Spleen (tissue), 13 donors: ENCODE results near the gene RAB15. TPM values are rescaled to one million over a fixed set of nuclear protein-coding genes. Genes with fewer than 3 reads are reported as not detected.

Source experiments
- DNase-seq: peaks from one replicate; pipeline ENCODE4 v3.0.0-alpha.2; 2020
- H3K27ac ChIP-seq, 8 donors: fragments of 200-600 bp; sonication (generic) in 7 of 8; 1 replicate in 4 of 8; 2 replicates in 4 of 8; pipeline versions ENCODE4 v1.5.0 to v1.8.0; 2016 to 2021; ENCODE audit warnings: inconsistent platforms in 4 of 8, mild to moderate bottlenecking in 4 of 8, moderate library complexity in 1 of 8
- H3K27me3 ChIP-seq, 7 donors: fragments of 200-600 bp; sonication (generic) in 6 of 7; replicated peaks in 1 of 7; 1 replicate in 4 of 7; 2 replicates in 3 of 7; pipeline versions ENCODE4 v1.5.0 to v1.8.0; 2016 to 2021; ENCODE audit warnings: inconsistent platforms in 3 of 7, mild to moderate bottlenecking in 1 of 7
- H3K36me3 ChIP-seq, 6 donors: fragments of 200-600 bp; sonication (generic) in 5 of 6; 1 replicate in 4 of 6; 2 replicates in 2 of 6; pipeline versions ENCODE4 v1.5.0 to v1.8.0; 2016 to 2021; ENCODE audit warnings: inconsistent platforms in 2 of 6
- H3K4me1 ChIP-seq, 6 donors: fragments of 200-600 bp; sonication (generic) in 5 of 6; 1 replicate in 3 of 6; 2 replicates in 3 of 6; pipeline versions ENCODE4 v1.5.0 to v1.8.0; 2016 to 2021; ENCODE audit warnings: inconsistent platforms in 3 of 6
- H3K4me3 ChIP-seq, 8 donors: fragments of 200-600 bp; sonication (generic) in 7 of 8; 1 replicate in 4 of 8; 2 replicates in 4 of 8; pipeline versions ENCODE4 v1.5.0 to v1.8.0; 2016 to 2021; ENCODE audit warnings: inconsistent platforms in 4 of 8, mild to moderate bottlenecking in 4 of 8, moderate library complexity in 2 of 8
- H3K9me3 ChIP-seq, 8 donors: fragments of 200-600 bp; sonication (generic) in 7 of 8; 1 replicate in 4 of 8; 2 replicates in 4 of 8; pipeline versions ENCODE4 v1.5.0 to v1.8.0; 2016 to 2021; ENCODE audit warnings: inconsistent platforms in 4 of 8
- POLR2A ChIP-seq, 3 donors: fragments of 450-650 bp; IDR thresholded peaks; one replicate each; pipeline ENCODE4 v1.5.1; 2017; ENCODE audit warnings: antibody characterized with exemption in 3 of 3, mild to moderate bottlenecking in 1 of 3
- POLR2AphosphoS5 ChIP-seq, 3 donors: sonication (generic); formaldehyde crosslinking; IDR thresholded peaks; one replicate each; pipeline ENCODE4 v1.5.1; 2017; ENCODE audit warnings: antibody characterized with exemption in 3 of 3
- WGBS, 5 donors: extraction: QIAGEN DNeasy Blood & Tissue Kit in 3 of 5; methylation state at CpG; one replicate each; pipeline versions ENCODE4 v1.1.5 to v1.1.7; 2013 to 2018; 5-methylcytosine and 5-hydroxymethylcytosine counted together
- intact Hi-C: fragments of 100-400 bp; cut with DNase I; formaldehyde crosslinking; loops from one replicate; pipeline ENCODE4 v1.15.0; 2023; ENCODE audit warnings: low total_unique reads
- long read RNA-seq, 2 donors: transcript quantifications; one replicate each; lab custom pipeline, GENCODE V29; 2026
- polyA plus RNA-seq, 3 donors: library from polyadenylated mRNA; stranded (reverse); fragments of 200-250 nt; gene quantifications; one replicate each; pipeline ENCODE4 v1.2.1, GENCODE V29; 2013
- total RNA-seq, 7 donors: library from RNA; depleted of rRNA in 3 of 7; stranded (reverse); fragments of >200 nt in 3 of 7; fragmentation: NEBNext Ultra II Directional in 4 of 7; extraction: Animal tissue kit (Norgen Biotek cat#: 25700) in 4 of 7; gene quantifications; one replicate each; pipeline versions ENCODE4 v1.1.0 to v1.2.1, GENCODE V29; 2016 to 2021
- TF ChIP-seq, protein P1 (sequence below), 11 experiments: fragments of 200-600 bp in 7 of 11; fragments of 450-650 bp in 4 of 11; sonication (generic) in 4 of 11; IDR thresholded peaks in 8 of 11; conservative IDR thresholded peaks in 3 of 11; 1 replicate in 7 of 11; 2 replicates in 4 of 11; pipeline versions ENCODE4 v1.4.0 to v1.8.0; 2016 to 2021; ENCODE audit warnings: antibody characterized with exemption in 11 of 11, inconsistent platforms in 4 of 11, mild to moderate bottlenecking in 1 of 11
- donor health status: healthy with polysubstance abuse.
- donor health status: DM: no; HTN: no; CAD: no; lungs with moderate emphysema.
- donor health status: DM: no; HTN: no; CAD: no.
- donor health status: Bipolar disorder and iron deficiency.
- donor health status: healthy.
- donor health status: DM: no; HTN: no; CAD: no.
- donor health status: DM: yes; HTN: yes; CAD: no.

The RAB15 gene
- total RNA-seq (1 to 10 TPM; 1.3 to 7.0 (median 2.9) TPM), polyA plus RNA-seq (1 to 10 TPM; 1.2 to 1.8 (median 1.5) TPM)
- long read RNA-seq, donor 1, partial matches to known transcripts: 0 of 3 reads
- long read RNA-seq, donor 1, other reads (novel, unspliced or antisense): 0 of 3 reads
- long read RNA-seq, donor 2: 0 reads

DNA sequence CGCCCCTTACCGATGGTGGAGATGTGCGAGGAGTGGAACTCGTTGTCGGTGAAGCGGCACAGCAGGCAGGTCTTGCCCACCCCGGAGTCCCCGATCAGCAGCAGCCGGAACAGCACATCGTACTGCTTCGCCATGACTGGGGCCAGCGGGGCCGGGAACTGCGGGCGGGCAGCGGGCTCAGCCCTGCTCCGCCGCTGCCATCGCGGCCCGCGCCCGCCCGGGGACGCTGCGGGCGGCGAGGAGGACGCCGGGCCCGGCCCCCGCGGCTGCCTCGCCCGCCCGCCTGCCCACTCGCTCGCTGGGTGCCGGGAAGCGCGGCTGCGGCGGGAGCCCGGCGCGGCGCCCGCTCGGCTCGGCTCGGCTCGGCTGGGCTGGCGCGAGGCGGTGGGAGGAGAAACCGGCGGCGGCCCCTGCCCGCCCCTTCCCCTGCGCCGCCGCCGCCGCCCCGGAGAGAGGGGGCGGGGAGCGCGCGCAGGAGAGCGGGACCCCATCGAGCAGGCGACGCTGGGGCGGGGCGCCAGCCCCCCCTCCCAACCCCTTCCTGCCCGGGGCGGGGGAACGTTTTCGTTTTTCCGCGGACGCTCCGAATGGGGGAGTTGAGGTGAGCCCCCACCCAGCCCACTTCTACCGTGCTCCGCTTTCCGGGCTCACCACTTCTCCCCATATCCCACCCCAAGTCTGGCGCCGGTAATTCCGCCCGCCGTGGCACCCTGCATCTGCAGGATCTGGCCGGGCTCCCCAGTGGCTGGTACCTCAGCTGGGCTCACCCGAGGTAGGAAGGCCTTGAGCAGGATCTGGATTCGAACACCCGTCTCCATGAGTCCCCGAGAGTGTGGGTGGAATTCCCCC lies at the start of gene RAB15:
TSS of gene RAB15 (minus strand) at position 394 of the 849 bp plus-strand sequence. CDS start at position 134, 260 bp downstream.
- H3K4me3 ChIP-seq: peak within 1 kb of the TSS; percentile 50 to 79 (median 56)
- H3K27me3 ChIP-seq: peaks cover 0 to 28% (median 7%) of the 10 kb centered on the region in 7 donors
- DNase-seq: peak; percentile 86
- H3K27ac ChIP-seq: peak within 1 kb of the TSS in 1 of 8 donors; percentile 25
- H3K9me3 ChIP-seq: no peaks in the 10 kb centered on the region
- 1% methylated on average over 27 to 91 of the region's 96 CpGs for WGBS, 5 donors
- intact Hi-C loops: no loop called here
- peak in 2 of 3 donors; percentile 12 to 35 for TF ChIP-seq POLR2AphosphoS5 (IDR thresholded peaks at IDR 0.05)
- TF ChIP-seq POLR2A (IDR thresholded peaks at IDR 0.05): no peak
- TF ChIP-seq, protein P1, sequence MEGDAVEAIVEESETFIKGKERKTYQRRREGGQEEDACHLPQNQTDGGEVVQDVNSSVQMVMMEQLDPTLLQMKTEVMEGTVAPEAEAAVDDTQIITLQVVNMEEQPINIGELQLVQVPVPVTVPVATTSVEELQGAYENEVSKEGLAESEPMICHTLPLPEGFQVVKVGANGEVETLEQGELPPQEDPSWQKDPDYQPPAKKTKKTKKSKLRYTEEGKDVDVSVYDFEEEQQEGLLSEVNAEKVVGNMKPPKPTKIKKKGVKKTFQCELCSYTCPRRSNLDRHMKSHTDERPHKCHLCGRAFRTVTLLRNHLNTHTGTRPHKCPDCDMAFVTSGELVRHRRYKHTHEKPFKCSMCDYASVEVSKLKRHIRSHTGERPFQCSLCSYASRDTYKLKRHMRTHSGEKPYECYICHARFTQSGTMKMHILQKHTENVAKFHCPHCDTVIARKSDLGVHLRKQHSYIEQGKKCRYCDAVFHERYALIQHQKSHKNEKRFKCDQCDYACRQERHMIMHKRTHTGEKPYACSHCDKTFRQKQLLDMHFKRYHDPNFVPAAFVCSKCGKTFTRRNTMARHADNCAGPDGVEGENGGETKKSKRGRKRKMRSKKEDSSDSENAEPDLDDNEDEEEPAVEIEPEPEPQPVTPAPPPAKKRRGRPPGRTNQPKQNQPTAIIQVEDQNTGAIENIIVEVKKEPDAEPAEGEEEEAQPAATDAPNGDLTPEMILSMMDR (IDR thresholded peaks at IDR 0.05 in 8 of 11, conservative IDR thresholded peaks at IDR 0.05 in 3 of 11): no peak
- H3K36me3 ChIP-seq: no peaks in the 10 kb centered on the region
- peaks cover 0 to 24% (median 15%) of the 10 kb centered on the region in 6 donors for H3K4me1 ChIP-seq

DNA sequence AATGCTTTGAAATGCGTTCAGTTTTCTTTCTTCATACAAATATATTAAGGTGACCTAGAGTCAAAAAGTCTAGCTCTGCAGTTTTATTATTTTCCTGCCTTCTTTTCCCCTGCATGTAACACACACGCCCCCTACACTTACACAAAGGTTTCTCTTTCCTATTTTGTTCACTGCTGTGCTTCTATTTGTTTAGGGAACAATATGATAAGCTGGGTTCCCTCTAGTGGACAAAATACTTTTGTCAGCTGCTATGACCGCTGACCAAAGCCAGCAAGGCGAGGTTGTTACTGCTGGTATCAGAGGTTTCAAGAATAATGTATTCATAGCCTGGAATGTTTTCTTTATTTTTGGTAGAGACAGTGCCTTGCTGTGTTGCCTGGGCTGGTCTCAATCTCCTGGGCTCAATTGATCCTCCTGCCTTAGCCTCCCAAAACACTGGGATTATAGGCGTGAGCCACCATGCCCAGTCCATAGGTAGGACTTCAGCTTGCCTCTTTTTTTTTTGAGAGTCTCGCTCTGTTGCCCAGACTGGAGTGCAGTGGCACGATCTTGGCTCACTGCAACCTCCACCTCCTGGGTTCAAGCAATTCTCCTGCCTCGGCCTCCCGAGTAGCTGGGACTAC lies 47.9 kb upstream of the RAB15 start:
- TF ChIP-seq, protein P1 (IDR thresholded peaks at IDR 0.05 in 8 of 11, conservative IDR thresholded peaks at IDR 0.05 in 3 of 11): peak; percentile 23 to 77 (median 60)
- TF ChIP-seq POLR2AphosphoS5 (IDR thresholded peaks at IDR 0.05): no peak
- WGBS, 5 donors: 66 to 74% (median 70%) methylated on average over 9 of the region's 9 CpGs
- H3K27me3 ChIP-seq: no peaks in the 10 kb centered on the region
- no peak overlapping the region for H3K4me3 ChIP-seq
- no peaks in the 10 kb centered on the region for H3K9me3 ChIP-seq
- DNase-seq: no peak
- H3K27ac ChIP-seq: peak overlapping the region in 1 of 8 donors; percentile 28
- H3K36me3 ChIP-seq: peaks cover 0 to 55% (median 8%) of the 10 kb centered on the region in 6 donors
- intact Hi-C loops: no loop called here
- peaks cover 0 to 13% (median 7%) of the 10 kb centered on the region in 6 donors for H3K4me1 ChIP-seq

DNA sequence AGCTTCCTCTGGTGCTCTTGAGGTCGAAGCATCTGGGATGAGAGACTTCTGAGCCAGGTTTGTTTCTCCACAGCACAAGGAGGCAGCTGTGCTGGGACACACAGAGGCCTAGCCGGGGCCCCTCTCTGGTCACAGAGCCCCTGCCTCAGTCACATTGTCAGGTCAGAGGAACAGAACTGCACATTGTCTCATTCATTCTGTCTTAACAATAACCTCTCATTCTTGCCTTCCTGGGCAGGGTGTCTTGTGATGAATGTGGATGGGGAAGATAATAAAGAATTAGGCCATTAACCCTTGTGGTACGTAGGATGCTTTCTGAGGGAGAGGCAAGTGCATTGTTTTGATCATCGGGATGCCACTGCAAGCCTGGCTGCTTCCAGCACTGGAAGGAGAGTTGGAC lies 44.3 kb upstream of the RAB15 start:
- no peak for DNase-seq
- WGBS, 5 donors: 87 to 98% (median 92%) methylated on average over 4 of the region's 4 CpGs
- intact Hi-C loops: no loop called here
- Histone ChIP-seq H3K27ac (peak overlapping the region in 4 of 8 donors; percentile 4 to 46 (median 24)), H3K27me3 (no peaks in the 10 kb centered on the region), H3K4me1 (peaks cover 0 to 22% (median 9%) of the 10 kb centered on the region in 6 donors), H3K9me3 (no peaks in the 10 kb centered on the region), H3K36me3 (peaks cover 0 to 79% (median 19%) of the 10 kb centered on the region in 6 donors), H3K4me3 (no peak overlapping the region)
- TF ChIP-seq, protein P1 (IDR thresholded peaks at IDR 0.05 in 8 of 11, conservative IDR thresholded peaks at IDR 0.05 in 3 of 11): no peak
- TF ChIP-seq POLR2AphosphoS5 (IDR thresholded peaks at IDR 0.05) (no peak), POLR2A (IDR thresholded peaks at IDR 0.05) (no peak)
